ENCODE measurements around the gene SSH2. TPM values are rescaled to one million over a fixed set of nuclear protein-coding genes. Genes with fewer than 3 reads are reported as not detected.

The SSH2 gene
- total and polyA plus RNA-seq, 9 of the 15 experiments (the other 6 are each of a cell fraction or from before 2014, with no cell fraction given): 3.9 to 16.1 (median 10.2) TPM

DNA sequence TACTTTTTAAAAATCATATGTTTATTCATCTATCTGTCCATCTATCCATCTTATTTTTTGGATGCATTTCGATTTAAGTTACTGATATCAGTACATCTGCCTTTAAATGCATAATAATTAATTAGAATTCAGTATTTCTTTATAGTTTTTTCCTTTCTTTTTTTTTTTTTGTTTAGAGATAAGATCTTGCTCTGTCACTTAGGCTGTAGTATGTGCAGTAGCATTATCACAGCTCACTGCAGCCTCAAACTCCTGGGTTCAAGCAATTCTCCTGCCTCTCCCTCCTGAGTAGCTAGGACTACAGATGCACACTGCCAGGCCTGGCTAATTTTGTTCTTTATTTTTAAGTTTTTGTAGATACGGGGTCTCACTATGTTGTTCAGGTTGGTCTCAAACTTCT, 133.4 kb downstream of the SSH2 start:
- Histone ChIP-seq H4K20me1 (replicated peaks; ENCODE audit: control insufficient read depth, insufficient read depth, low read length) (no peaks in the 10 kb centered on the region), H3K36me3 (ENCODE audit: control insufficient read depth, insufficient read depth, low read length) (no peaks in the 10 kb centered on the region), H3K9me1 (ENCODE audit: control insufficient read depth, insufficient read depth, low read length) (no peaks in the 10 kb centered on the region), H3K4me2 (ENCODE audit: insufficient read depth, low read length) (no peak overlapping the region), H3K9me3 (replicated peaks; ENCODE audit: control insufficient read depth, insufficient read depth, low read depth, low read length) (no peaks in the 10 kb centered on the region), H2AFZ (ENCODE audit: low read depth, low read length) (no peak overlapping the region), H3K9ac (ENCODE audit: insufficient read depth in 1 of 2, low read depth in 2 of 2, low read length in 2 of 2) (no peak overlapping the region), H3K79me2 (ENCODE audit: control insufficient read depth, insufficient read depth, low read length) (no peaks in the 10 kb centered on the region), H3K4me1 (replicated peaks in 1 of 2; ENCODE audit: control insufficient read depth in 2 of 2, insufficient read depth in 2 of 2, low read length in 2 of 2) (peaks cover 0 to 3% of the 10 kb centered on the region in 2 experiments; a peak in 2 of 5 replicates), H3K27me3 (ENCODE audit: control insufficient read depth in 2 of 2, insufficient read depth in 2 of 2, low read length in 2 of 2) (no peaks in the 10 kb centered on the region), H3K4me3 (no peak overlapping the region), H3K27ac (ENCODE audit: extremely low read depth, low read depth, low read length) (no peak overlapping the region)
- DNase-seq (ENCODE audit: extremely low read depth in 1 of 4, low spot score in 3 of 4) (no peak), FAIRE-seq (no peak), ATAC-seq (peak; percentile 55; the same call in 2 of the 3 replicates)
- intact Hi-C loops (cut with micrococcal nuclease): no loop called here
- in situ Hi-C loops (cut with MboI): no loop called here
- ChIA-PET CTCF (ENCODE audit: low intra/inter-chr PET ratio) (interaction anchor here (0.7 kb wide), 1 partner anchor 345 kb away, joined by 6 read pairs; no protein-coding TSS in a partner anchor), POLR2A (interaction anchor here (0.7 to 1.2 kb wide), 2 partner anchors 9 to 176 kb away, joined by 3 to 5 read pairs; no protein-coding TSS in a partner anchor)
- WGBS (ENCODE audit: insufficient coverage, low coverage, missing lambda C conversion rate): 19% methylated on average over 2 of the region's 2 CpGs
- no TSS peak for BruUV-seq (replicated peaks)
- TF ChIP-seq SMARCE1 (IDR thresholded peaks at IDR 0.05) (0 out of 2 replicates have a peak, but pooled peaks have one; percentile 19), ZNF584 (CRISPR knock-in tag; IDR thresholded peaks at IDR 0.05; ENCODE audit: low read depth) (no peak), POLR2AphosphoS5 (IDR thresholded peaks at IDR 0.05; ENCODE audit: control insufficient read depth, insufficient read depth, low read depth, low read length) (no peak), JUND (IDR thresholded peaks at IDR 0.05; ENCODE audit: borderline replicate concordance, low read depth, low read length) (no peak), JUND (tag; IDR thresholded peaks at IDR 0.05; ENCODE audit: borderline replicate concordance, low read depth, low read length) (no peak), PYGO2 (tag; IDR thresholded peaks at IDR 0.05) (no peak), JUNB (CRISPR knock-in tag; conservative IDR thresholded peaks at IDR 0.05) (no peak), SMARCA4 (IDR thresholded peaks at IDR 0.05) (peak; percentile 66), ZNF224 (CRISPR knock-in tag; IDR thresholded peaks at IDR 0.05) (no peak), EGR1 (conservative IDR thresholded peaks at IDR 0.05) (no peak), ZKSCAN8 (CRISPR knock-in tag; IDR thresholded peaks at IDR 0.05) (no peak), ZNF316 (IDR thresholded peaks at IDR 0.05) (peak; percentile 44; the same call in 1 of the 2 replicates), MTF1 (CRISPR knock-in tag; IDR thresholded peaks at IDR 0.05; ENCODE audit: borderline replicate concordance) (no peak), HNRNPLL (IDR thresholded peaks at IDR 0.05; ENCODE audit: low read depth, low read length, poor library complexity, severe bottlenecking) (no peak), ZNF217 (CRISPR knock-in tag; IDR thresholded peaks at IDR 0.05) (no peak), HNRNPH1 (optimal IDR thresholded peaks at IDR 0.05; ENCODE audit: low read depth, low read length) (no peak), CBX1 (IDR thresholded peaks at IDR 0.05; ENCODE audit: low read depth) (no peak)
- TF ChIP-seq, protein P1, sequence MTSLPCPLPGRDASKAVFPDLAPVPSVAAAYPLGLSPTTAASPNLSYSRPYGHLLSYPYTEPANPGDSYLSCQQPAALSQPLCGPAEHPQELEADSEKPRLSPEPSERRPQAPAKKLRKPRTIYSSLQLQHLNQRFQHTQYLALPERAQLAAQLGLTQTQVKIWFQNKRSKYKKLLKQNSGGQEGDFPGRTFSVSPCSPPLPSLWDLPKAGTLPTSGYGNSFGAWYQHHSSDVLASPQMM (CRISPR knock-in tag; IDR thresholded peaks at IDR 0.05): no peak
- TF ChIP-seq, protein P2, sequence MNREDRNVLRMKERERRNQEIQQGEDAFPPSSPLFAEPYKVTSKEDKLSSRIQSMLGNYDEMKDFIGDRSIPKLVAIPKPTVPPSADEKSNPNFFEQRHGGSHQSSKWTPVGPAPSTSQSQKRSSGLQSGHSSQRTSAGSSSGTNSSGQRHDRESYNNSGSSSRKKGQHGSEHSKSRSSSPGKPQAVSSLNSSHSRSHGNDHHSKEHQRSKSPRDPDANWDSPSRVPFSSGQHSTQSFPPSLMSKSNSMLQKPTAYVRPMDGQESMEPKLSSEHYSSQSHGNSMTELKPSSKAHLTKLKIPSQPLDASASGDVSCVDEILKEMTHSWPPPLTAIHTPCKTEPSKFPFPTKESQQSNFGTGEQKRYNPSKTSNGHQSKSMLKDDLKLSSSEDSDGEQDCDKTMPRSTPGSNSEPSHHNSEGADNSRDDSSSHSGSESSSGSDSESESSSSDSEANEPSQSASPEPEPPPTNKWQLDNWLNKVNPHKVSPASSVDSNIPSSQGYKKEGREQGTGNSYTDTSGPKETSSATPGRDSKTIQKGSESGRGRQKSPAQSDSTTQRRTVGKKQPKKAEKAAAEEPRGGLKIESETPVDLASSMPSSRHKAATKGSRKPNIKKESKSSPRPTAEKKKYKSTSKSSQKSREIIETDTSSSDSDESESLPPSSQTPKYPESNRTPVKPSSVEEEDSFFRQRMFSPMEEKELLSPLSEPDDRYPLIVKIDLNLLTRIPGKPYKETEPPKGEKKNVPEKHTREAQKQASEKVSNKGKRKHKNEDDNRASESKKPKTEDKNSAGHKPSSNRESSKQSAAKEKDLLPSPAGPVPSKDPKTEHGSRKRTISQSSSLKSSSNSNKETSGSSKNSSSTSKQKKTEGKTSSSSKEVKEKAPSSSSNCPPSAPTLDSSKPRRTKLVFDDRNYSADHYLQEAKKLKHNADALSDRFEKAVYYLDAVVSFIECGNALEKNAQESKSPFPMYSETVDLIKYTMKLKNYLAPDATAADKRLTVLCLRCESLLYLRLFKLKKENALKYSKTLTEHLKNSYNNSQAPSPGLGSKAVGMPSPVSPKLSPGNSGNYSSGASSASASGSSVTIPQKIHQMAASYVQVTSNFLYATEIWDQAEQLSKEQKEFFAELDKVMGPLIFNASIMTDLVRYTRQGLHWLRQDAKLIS (CRISPR knock-in tag; IDR thresholded peaks at IDR 0.05): no peak
- TF ChIP-seq, protein P3, sequence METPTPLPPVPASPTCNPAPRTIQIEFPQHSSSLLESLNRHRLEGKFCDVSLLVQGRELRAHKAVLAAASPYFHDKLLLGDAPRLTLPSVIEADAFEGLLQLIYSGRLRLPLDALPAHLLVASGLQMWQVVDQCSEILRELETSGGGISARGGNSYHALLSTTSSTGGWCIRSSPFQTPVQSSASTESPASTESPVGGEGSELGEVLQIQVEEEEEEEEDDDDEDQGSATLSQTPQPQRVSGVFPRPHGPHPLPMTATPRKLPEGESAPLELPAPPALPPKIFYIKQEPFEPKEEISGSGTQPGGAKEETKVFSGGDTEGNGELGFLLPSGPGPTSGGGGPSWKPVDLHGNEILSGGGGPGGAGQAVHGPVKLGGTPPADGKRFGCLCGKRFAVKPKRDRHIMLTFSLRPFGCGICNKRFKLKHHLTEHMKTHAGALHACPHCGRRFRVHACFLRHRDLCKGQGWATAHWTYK (CRISPR knock-in tag; IDR thresholded peaks at IDR 0.05): no peak
